Transverse colon (tissue), 4 donors: ENCODE measurements around the gene PSMF1. TPM values are rescaled to one million over a fixed set of nuclear protein-coding genes. Genes with fewer than 3 reads are reported as not detected.

Source experiments
- DNase-seq: peaks from one replicate; pipeline ENCODE4 v3.0.0-alpha.2; 2019
- H3K27ac ChIP-seq, 4 donors: fragments of 200-600 bp; sonication (generic); 2 replicates each; pipeline ENCODE4 v1.5.1; 2016 to 2018; ENCODE audit warnings: inconsistent platforms in 4 of 4
- H3K27me3 ChIP-seq: fragments of 200-600 bp; sonication (generic); 2 replicates; pipeline ENCODE4 v1.5.1; 2017; ENCODE audit warnings: inconsistent platforms
- H3K36me3 ChIP-seq, 4 donors: fragments of 200-600 bp; sonication (generic); 2 replicates each; pipeline ENCODE4 v1.5.1; 2017 to 2019; ENCODE audit warnings: inconsistent platforms in 4 of 4
- H3K4me1 ChIP-seq, 4 donors: fragments of 200-600 bp; sonication (generic); 2 replicates each; pipeline ENCODE4 v1.5.1; 2017 to 2020; ENCODE audit warnings: inconsistent platforms in 4 of 4
- H3K4me3 ChIP-seq, 4 donors: fragments of 200-600 bp; sonication (generic); 1 replicate in 1 of 4; 2 replicates in 3 of 4; pipeline versions ENCODE4 v1.5.1 to v1.6.1; 2017 to 2019; ENCODE audit warnings: inconsistent platforms in 4 of 4
- H3K9me3 ChIP-seq, 2 donors: fragments of 200-600 bp; sonication (generic); 2 replicates each; pipeline ENCODE4 v1.5.1; 2017 to 2019; ENCODE audit warnings: inconsistent platforms in 2 of 2
- CTCF ChIP-seq, 5 experiments: fragments of 200-600 bp in 3 of 5; fragments of 450-650 bp in 2 of 5; sonication (generic) in 3 of 5; IDR thresholded peaks; 1 replicate in 2 of 5; 2 replicates in 3 of 5; pipeline ENCODE4 v1.5.1; 2016 to 2017; ENCODE audit warnings: antibody characterized with exemption in 5 of 5, inconsistent platforms in 3 of 5, mild to moderate bottlenecking in 2 of 5, moderate library complexity in 1 of 5
- EP300 ChIP-seq: sonication (generic); formaldehyde crosslinking; IDR thresholded peaks from one replicate; pipeline ENCODE4 v1.6.1; 2017; ENCODE audit warnings: antibody characterized with exemption, low read depth
- POLR2A ChIP-seq: fragments of 450-650 bp; IDR thresholded peaks from one replicate; pipeline ENCODE4 v1.6.1; 2016; ENCODE audit warnings: antibody characterized with exemption, mild to moderate bottlenecking, moderate library complexity
- POLR2AphosphoS5 ChIP-seq, 3 donors: sonication (generic); formaldehyde crosslinking; IDR thresholded peaks; one replicate each; pipeline ENCODE4 v1.6.1; 2016; ENCODE audit warnings: antibody characterized with exemption in 3 of 3
- WGBS, 2 donors: methylation state at CpG; one replicate each; pipeline ENCODE4 v1.1.5; 2018; ENCODE audit warnings: low coverage in 1 of 2; 5-methylcytosine and 5-hydroxymethylcytosine counted together
- in situ Hi-C, 4 donors: fragments of 200-750 bp; cut with MboI; loops; one replicate each; pipeline versions ENCODE4 v1.15.0 to v1.15.1; 2017; ENCODE audit warnings: low sequenced_read_pairs in 3 of 4, low pct_ligation_motif_present in 1 of 4, low pct_unique_long_range_greater_than_20kb in 1 of 4
- intact Hi-C: fragments of 100-400 bp; cut with DNase I; formaldehyde crosslinking; loops from one replicate; pipeline ENCODE4 v1.15.1; 2023; ENCODE audit warnings: low total_unique reads
- total RNA-seq, 4 donors: library from RNA; depleted of rRNA; stranded (reverse); fragments of >200 nt; gene quantifications; one replicate each; pipeline ENCODE4 v1.1.0, GENCODE V29; 2016

Gene PSMF1
- total RNA-seq, 4 donors from 2014 or later = 55.1 to 173 (median 120) TPM

- H3K27ac ChIP-seq = no peak overlapping the region
- WGBS, 2 donors = 94% methylated on average over 1 of the region's 1 CpG; no CpG with 5 or more reads in 1 of the 2 donors
- in situ Hi-C loops = no loop called here
- no peaks in the 10 kb centered on the region for H3K27me3 ChIP-seq
- no peak for TF ChIP-seq POLR2AphosphoS5 (IDR thresholded peaks at IDR 0.05)
- TF ChIP-seq CTCF (IDR thresholded peaks at IDR 0.05) = no peak
- no peak for TF ChIP-seq POLR2A
- TF ChIP-seq EP300 = no peak
- H3K4me1 ChIP-seq = no peaks in the 10 kb centered on the region
- H3K9me3 ChIP-seq = no peaks in the 10 kb centered on the region
- peaks cover 0 to 14% (median 7%) of the 10 kb centered on the region in 4 donors for H3K36me3 ChIP-seq
- intact Hi-C loops = no loop called here
- no peak for DNase-seq
- no peak overlapping the region for H3K4me3 ChIP-seq
Measured at GRCh38 chr20:1154691-1155090, 36.3 kb downstream of the PSMF1 start.

- Histone ChIP-seq H3K9me3 (no peaks in the 10 kb centered on the region), H3K4me3 (no peak overlapping the region), H3K36me3 (peaks cover 0 to 14% (median 7%) of the 10 kb centered on the region in 4 donors), H3K4me1 (no peaks in the 10 kb centered on the region), H3K27ac (no peak overlapping the region), H3K27me3 (no peaks in the 10 kb centered on the region)
- DNase-seq = no peak
- WGBS, 2 donors = 100% methylated on average over 3 of the region's 3 CpGs
- no peak for TF ChIP-seq POLR2AphosphoS5 (IDR thresholded peaks at IDR 0.05)
- no peak for TF ChIP-seq POLR2A
- no peak for TF ChIP-seq EP300
- TF ChIP-seq CTCF (IDR thresholded peaks at IDR 0.05) = no peak
- in situ Hi-C loops = no loop called here
- intact Hi-C loops = no loop called here
Measured at GRCh38 chr20:1155342-1155741, 36.9 kb downstream of the PSMF1 start.

GRCh38 chr20:1160496-1160895 lies 42.1 kb downstream of the PSMF1 start:
- intact Hi-C loops = no loop called here
- H3K27me3 ChIP-seq = no peaks in the 10 kb centered on the region
- H3K27ac ChIP-seq = no peak overlapping the region
- no peak overlapping the region for H3K4me3 ChIP-seq
- H3K36me3 ChIP-seq = peaks cover 0 to 34% (median 12%) of the 10 kb centered on the region in 4 donors
- in situ Hi-C loops = no loop called here
- H3K9me3 ChIP-seq = no peaks in the 10 kb centered on the region
- no peaks in the 10 kb centered on the region for H3K4me1 ChIP-seq
- TF ChIP-seq POLR2AphosphoS5 (IDR thresholded peaks at IDR 0.05) (no peak), CTCF (IDR thresholded peaks at IDR 0.05) (no peak), EP300 (no peak), POLR2A (no peak)
- no peak for DNase-seq
- WGBS, 2 donors = 98 to 100% methylated on average over 4 to 10 of the region's 10 CpGs

- 98% methylated on average over 12 of the region's 12 CpGs; no CpG with 5 or more reads in 1 of the 2 donors for WGBS, 2 donors
- peaks cover 0 to 34% (median 12%) of the 10 kb centered on the region in 4 donors for H3K36me3 ChIP-seq
- no peaks in the 10 kb centered on the region for H3K9me3 ChIP-seq
- no peaks in the 10 kb centered on the region for H3K27me3 ChIP-seq
- in situ Hi-C loops (no loop called here), intact Hi-C loops (no loop called here)
- TF ChIP-seq POLR2AphosphoS5 (IDR thresholded peaks at IDR 0.05) (no peak), EP300 (no peak), POLR2A (no peak), CTCF (IDR thresholded peaks at IDR 0.05) (no peak)
- H3K27ac ChIP-seq = no peak overlapping the region
- H3K4me1 ChIP-seq = no peaks in the 10 kb centered on the region
- no peak for DNase-seq
- no peak overlapping the region for H3K4me3 ChIP-seq
Measured at GRCh38 chr20:1160991-1161390, 42.6 kb downstream of the PSMF1 start.
